Upper lobe of left lung (tissue), 6 donors: ENCODE data around the gene CFHR4. TPM values are rescaled to one million over a fixed set of nuclear protein-coding genes. Genes with fewer than 3 reads are reported as not detected.
"Not testable (repeated sequence)": the region's sequence is repeated elsewhere in the genome, so short reads cannot be mapped to it uniquely, and the experiment has no call there.

Experiments used
- ATAC-seq, 2 donors: fragments of 200-7000 bp; cut with Tn5 transposase; one replicate each; pipeline ENCODE4 v1.9.1; 2022; ENCODE audit warnings: mild to moderate bottlenecking in 2 of 2, moderate library complexity in 2 of 2; ENCODE audit not compliant: low FRiP score in 2 of 2
- DNase-seq, 2 donors: peaks; one replicate each; pipeline ENCODE4 v3.0.0-alpha.2; 2019 to 2020
- H3K27ac ChIP-seq, 4 donors: fragments of 200-600 bp; sonication (generic); one replicate each; pipeline ENCODE4 v1.5.1; 2016 to 2019
- H3K27me3 ChIP-seq, 4 donors: fragments of 200-600 bp; sonication (generic); one replicate each; pipeline ENCODE4 v1.5.1; 2017 to 2019
- H3K36me3 ChIP-seq, 4 donors: fragments of 200-600 bp; sonication (generic); one replicate each; pipeline ENCODE4 v1.5.1; 2016 to 2019
- H3K4me1 ChIP-seq, 4 donors: fragments of 200-600 bp; sonication (generic); one replicate each; pipeline ENCODE4 v1.5.1; 2018 to 2019
- H3K4me3 ChIP-seq, 4 donors: fragments of 200-600 bp; sonication (generic); one replicate each; pipeline ENCODE4 v1.5.1; 2017 to 2019; ENCODE audit warnings: mild to moderate bottlenecking in 2 of 4, moderate library complexity in 1 of 4
- H3K9me3 ChIP-seq, 4 donors: fragments of 200-600 bp; sonication (generic); one replicate each; pipeline ENCODE4 v1.5.1; 2018 to 2019
- EP300 ChIP-seq, 4 donors: sonication (generic); formaldehyde crosslinking; IDR thresholded peaks; one replicate each; pipeline ENCODE4 v1.5.1; 2017; ENCODE audit warnings: antibody characterized with exemption in 4 of 4, control low read depth in 2 of 4
- POLR2A ChIP-seq, 4 donors: fragments of 450-650 bp; IDR thresholded peaks; one replicate each; pipeline ENCODE4 v1.5.1; 2016 to 2017; ENCODE audit warnings: antibody characterized with exemption in 4 of 4, mild to moderate bottlenecking in 2 of 4
- POLR2AphosphoS5 ChIP-seq, 2 donors: sonication (generic); formaldehyde crosslinking; IDR thresholded peaks; one replicate each; pipeline ENCODE4 v1.5.1; 2017; ENCODE audit warnings: antibody characterized with exemption in 2 of 2
- WGBS, 2 donors: methylation state at CpG; one replicate each; pipeline ENCODE4 v1.1.5; 2017 to 2018; 5-methylcytosine and 5-hydroxymethylcytosine counted together
- total RNA-seq, 6 donors: library from RNA; depleted of rRNA in 4 of 6; stranded (reverse); fragments of >200 nt in 4 of 6; gene quantifications; one replicate each; pipeline versions ENCODE4 v1.1.0 to v1.2.1, GENCODE V29; 2016 to 2021
- TF ChIP-seq, protein P1 (sequence below), 6 experiments: fragments of 450-650 bp in 4 of 6; fragments of 200-600 bp in 2 of 6; sonication (generic) in 2 of 6; IDR thresholded peaks; one replicate each; pipeline ENCODE4 v1.5.1; 2016 to 2019; ENCODE audit warnings: antibody characterized with exemption in 6 of 6
- donor health status: DM: no; HTN: no; CAD: no; lungs with moderate emphysema.
- donor health status: DM: no; HTN: yes; CAD: no; lungs with severe emphysema.

The CFHR4 gene
- total RNA-seq, result not detected

DNA sequence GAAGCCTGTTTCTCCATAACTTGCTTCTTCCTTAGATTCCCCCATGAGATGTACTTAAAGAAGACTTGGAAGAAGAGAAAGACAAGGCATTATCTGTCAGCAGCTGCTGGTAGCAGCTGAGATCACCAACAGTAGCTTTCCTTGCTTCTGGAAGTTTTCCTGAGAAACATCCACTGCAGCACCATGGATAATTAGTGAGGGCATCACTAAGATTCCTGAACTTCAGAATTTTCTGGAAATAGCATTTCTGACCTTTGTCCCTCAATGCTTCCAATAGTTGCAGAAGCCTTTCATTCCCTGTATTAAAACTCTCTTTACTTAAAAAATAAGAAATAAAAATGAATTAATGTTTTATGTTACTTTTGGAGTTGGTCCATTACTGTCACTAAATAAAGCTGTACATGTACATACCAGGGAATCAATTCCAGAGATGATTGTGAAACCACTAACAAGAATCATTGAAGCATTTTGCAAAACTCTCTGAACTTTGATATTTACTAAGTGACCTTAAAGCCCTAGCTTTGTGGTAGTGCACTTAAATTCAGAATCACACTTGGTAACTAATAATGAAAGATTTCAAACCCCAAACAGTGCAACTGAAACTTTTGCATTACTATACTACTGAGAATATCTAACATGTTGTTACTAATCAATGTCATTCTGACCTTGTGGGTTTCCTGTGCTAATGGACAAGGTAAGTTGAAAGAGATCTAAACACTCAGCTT lies at the start of gene CFHR4:
CFHR4 (plus strand) TSS at position 538 of the 725 bp plus-strand sequence; CDS start at position 637, 99 bp downstream.
- ATAC-seq (no peak), DNase-seq (no peak)
- H3K4me3 ChIP-seq, result no peak within 1 kb of the TSS

DNA sequence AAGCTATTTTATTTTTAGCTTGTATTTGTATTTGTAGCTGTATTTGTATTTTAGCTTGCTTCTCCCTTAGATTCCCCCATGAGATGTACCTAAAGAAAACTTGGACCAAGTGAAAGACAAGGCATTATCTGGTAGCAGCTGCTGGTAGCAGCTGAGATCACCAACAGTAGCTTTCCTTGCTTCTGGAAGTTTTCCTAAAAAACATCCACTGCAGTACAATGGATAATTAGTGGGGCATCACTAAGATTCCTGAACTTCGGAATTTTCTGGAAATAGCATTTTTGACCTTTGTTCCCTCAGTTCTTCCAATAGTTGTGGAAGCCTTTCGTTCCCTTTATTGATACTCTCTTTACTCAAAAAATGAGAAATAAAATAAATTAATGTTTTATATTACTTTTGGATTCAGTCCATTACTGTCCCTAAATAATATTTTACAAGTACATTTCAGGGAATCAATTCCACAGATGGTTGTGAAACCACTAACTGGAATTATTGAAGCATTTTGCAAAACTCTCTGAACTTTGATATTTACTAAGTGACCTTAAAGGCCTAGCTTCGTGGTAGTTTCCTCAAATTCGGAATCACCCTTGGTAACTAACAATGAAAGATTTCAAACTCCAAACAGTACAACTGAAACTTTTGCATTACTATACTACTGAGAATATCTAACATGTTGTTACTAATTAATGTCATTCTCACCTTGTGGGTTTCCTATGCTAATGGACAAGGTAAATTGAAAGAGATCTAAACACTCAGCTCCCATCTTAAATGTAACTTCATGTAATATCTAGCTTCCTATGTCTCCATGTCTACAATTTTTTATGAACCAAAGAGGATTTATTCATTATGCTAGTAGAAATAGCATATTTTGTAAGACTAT lies 38.0 kb upstream of the CFHR4 start:
- not testable (repeated sequence) for H3K27ac ChIP-seq, ATAC-seq, DNase-seq, H3K27me3 ChIP-seq, H3K36me3 ChIP-seq, H3K4me3 ChIP-seq, H3K4me1 ChIP-seq, H3K9me3 ChIP-seq
- WGBS, 2 donors, result 82 to 92% methylated on average over 2 of the region's 4 CpGs

More for the DNA sequence above, at the start of gene CFHR4:
- Histone ChIP-seq H3K9me3 (no peaks in the 10 kb centered on the region), H3K27ac (no peak within 1 kb of the TSS), H3K4me1 (no peaks in the 10 kb centered on the region), H3K27me3 (no peaks in the 10 kb centered on the region), H3K36me3 (no peaks in the 10 kb centered on the region)
- TF ChIP-seq POLR2A (IDR thresholded peaks at IDR 0.05) (no peak), POLR2AphosphoS5 (IDR thresholded peaks at IDR 0.05) (no peak), EP300 (IDR thresholded peaks at IDR 0.05) (no peak)
- TF ChIP-seq, protein P1, sequence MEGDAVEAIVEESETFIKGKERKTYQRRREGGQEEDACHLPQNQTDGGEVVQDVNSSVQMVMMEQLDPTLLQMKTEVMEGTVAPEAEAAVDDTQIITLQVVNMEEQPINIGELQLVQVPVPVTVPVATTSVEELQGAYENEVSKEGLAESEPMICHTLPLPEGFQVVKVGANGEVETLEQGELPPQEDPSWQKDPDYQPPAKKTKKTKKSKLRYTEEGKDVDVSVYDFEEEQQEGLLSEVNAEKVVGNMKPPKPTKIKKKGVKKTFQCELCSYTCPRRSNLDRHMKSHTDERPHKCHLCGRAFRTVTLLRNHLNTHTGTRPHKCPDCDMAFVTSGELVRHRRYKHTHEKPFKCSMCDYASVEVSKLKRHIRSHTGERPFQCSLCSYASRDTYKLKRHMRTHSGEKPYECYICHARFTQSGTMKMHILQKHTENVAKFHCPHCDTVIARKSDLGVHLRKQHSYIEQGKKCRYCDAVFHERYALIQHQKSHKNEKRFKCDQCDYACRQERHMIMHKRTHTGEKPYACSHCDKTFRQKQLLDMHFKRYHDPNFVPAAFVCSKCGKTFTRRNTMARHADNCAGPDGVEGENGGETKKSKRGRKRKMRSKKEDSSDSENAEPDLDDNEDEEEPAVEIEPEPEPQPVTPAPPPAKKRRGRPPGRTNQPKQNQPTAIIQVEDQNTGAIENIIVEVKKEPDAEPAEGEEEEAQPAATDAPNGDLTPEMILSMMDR (IDR thresholded peaks at IDR 0.05), result no peak

DNA sequence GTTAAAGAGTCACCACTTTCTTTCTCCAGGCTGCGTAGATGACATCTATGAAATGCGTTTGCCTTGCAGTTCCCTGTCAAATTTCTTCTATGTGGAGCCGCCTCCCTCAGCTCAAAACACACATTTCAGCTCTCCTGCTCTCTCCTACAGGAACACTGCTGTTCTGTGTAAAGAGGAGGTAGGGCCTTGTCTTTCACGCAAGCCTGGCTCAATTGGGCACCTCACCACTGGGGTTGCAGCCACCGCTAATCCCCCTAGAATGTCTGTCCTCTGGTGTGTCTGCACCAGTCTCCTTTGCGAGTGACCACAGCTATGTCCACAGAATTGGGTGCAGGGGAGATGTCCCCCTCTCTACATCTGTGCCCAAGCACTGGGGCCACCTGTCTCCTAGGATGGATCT lies 31.8 kb upstream of the CFHR4 start:
- TF ChIP-seq POLR2A (IDR thresholded peaks at IDR 0.05) (no peak), POLR2AphosphoS5 (IDR thresholded peaks at IDR 0.05) (no peak), EP300 (IDR thresholded peaks at IDR 0.05) (no peak)
- TF ChIP-seq, protein P1 (IDR thresholded peaks at IDR 0.05), result no peak
- no peak for DNase-seq
- no peak for ATAC-seq

GRCh38 chr1:196857188-196857587 lies 30.7 kb upstream of the CFHR4 start:
- ATAC-seq (no peak), DNase-seq (no peak)
- H3K4me3 ChIP-seq, result no peak overlapping the region
- H3K27ac ChIP-seq, result no peak overlapping the region
- H3K4me1 ChIP-seq, result no peaks in the 10 kb centered on the region
- 80 to 93% methylated on average over 2 of the region's 2 CpGs for WGBS, 2 donors
- no peak for TF ChIP-seq EP300 (IDR thresholded peaks at IDR 0.05)
- no peak for TF ChIP-seq POLR2A (IDR thresholded peaks at IDR 0.05)
- TF ChIP-seq, protein P1 (IDR thresholded peaks at IDR 0.05), result no peak
- no peak for TF ChIP-seq POLR2AphosphoS5 (IDR thresholded peaks at IDR 0.05)
- no peaks in the 10 kb centered on the region for H3K27me3 ChIP-seq
- no peaks in the 10 kb centered on the region for H3K9me3 ChIP-seq
- no peaks in the 10 kb centered on the region for H3K36me3 ChIP-seq

More for the DNA sequence above, 31.8 kb upstream of the CFHR4 start:
- Histone ChIP-seq H3K4me3 (no peak overlapping the region), H3K27me3 (no peaks in the 10 kb centered on the region), H3K4me1 (no peaks in the 10 kb centered on the region), H3K9me3 (no peaks in the 10 kb centered on the region), H3K36me3 (no peaks in the 10 kb centered on the region), H3K27ac (no peak overlapping the region)
- WGBS, 2 donors, result 91 to 95% methylated on average over 5 to 6 of the region's 6 CpGs

- TF ChIP-seq, protein P1 (IDR thresholded peaks at IDR 0.05), result no peak
- TF ChIP-seq POLR2A (IDR thresholded peaks at IDR 0.05) (no peak), EP300 (IDR thresholded peaks at IDR 0.05) (no peak), POLR2AphosphoS5 (IDR thresholded peaks at IDR 0.05) (no peak)
- Histone ChIP-seq H3K9me3 (no peaks in the 10 kb centered on the region), H3K4me1 (no peaks in the 10 kb centered on the region), H3K27me3 (no peaks in the 10 kb centered on the region), H3K27ac (no peak overlapping the region), H3K4me3 (no peak overlapping the region), H3K36me3 (no peaks in the 10 kb centered on the region)
- 73 to 79% methylated on average over 3 of the region's 3 CpGs for WGBS, 2 donors
- ATAC-seq (no peak), DNase-seq (no peak)
Observed at GRCh38 chr1:196858811-196859210, 29.0 kb upstream of the CFHR4 start.
